GM21529 (cell line): ENCODE measurements around the gene TRAPPC14.

Experiments
- ATAC-seq: cut with Tn5 transposase; IDR thresholded peaks from one replicate; pipeline ENCODE4 v1.9.1; 2021; ENCODE audit not compliant: unreplicated experiment

TRAPPC14 gene

GRCh38 chr7:100126931-100127865, 31.3 kb downstream of the TRAPPC14 start, which contains the start of gene MBLAC1:
TSS of gene MBLAC1 (plus strand) at chr7:100126967. CDS start at chr7:100127396, 429 bp downstream.
- ATAC-seq: peak; percentile 75

GRCh38 chr7:100126239-100126930, 32.1 kb downstream of the TRAPPC14 start:
- peak; percentile 34 for ATAC-seq

DNA sequence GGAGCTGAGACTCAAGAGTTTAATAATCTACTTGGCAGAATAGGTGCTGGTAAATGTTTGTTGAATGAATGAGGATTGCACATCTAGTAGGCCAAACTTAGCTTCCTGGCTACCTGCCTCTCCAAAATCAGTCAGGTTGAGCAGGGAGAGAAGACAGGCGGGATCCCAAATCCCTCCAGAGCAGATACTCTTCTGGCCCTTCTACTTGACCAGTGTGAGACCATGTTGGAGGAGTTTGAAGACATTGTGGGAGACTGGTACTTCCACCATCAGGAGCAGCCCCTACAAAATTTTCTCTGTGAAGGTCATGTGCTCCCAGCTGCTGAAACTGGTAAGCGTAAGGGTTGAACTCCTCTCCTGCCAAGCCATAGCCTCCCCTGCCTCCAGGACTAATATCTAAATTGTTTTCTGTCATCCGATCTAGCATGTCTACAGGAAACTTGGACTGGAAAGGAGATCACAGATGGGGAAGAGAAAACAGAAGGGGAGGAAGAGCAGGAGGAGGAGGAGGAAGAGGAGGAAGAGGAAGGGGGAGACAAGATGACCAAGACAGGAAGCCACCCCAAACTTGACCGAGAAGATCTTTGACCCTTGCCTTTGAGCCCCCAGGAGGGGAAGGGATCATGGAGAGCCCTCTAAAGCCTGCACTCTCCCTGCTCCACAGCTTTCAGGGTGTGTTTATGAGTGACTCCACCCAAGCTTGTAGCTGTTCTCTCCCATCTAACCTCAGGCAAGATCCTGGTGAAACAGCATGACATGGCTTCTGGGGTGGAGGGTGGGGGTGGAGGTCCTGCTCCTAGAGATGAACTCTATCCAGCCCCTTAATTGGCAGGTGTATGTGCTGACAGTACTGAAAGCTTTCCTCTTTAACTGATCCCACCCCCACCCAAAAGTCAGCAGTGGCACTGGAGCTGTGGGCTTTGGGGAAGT, 34.0 kb downstream of the TRAPPC14 start:
- ATAC-seq: no peak

DNA sequence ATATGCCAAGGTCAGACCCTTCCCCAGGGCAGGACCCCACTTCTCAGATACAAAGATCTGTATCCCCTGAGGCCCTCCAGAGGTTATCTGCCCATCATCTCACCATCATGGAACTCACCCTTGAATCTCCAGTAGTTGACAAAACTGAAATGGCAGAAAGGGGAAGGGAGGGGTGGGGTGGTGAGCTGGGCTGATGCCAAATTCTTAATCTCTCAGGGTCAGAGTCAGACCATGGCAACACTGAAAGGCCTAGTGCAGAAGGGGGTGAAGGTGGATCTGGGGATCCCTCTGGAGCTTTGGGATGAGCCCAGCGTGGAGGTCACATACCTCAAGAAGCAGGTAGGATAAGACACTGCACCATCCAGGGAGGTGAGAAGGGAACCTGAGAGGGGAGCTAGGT, 36.0 kb downstream of the TRAPPC14 start:
- ATAC-seq: no peak

GRCh38 chr7:100122067-100122466, 36.5 kb downstream of the TRAPPC14 start:
- ATAC-seq: no peak

- no peak for ATAC-seq
Observed at GRCh38 chr7:100120733-100121036, 37.8 kb downstream of the TRAPPC14 start.

- ATAC-seq: peak; percentile 44
Observed at GRCh38 chr7:100119970-100120732, 38.4 kb downstream of the TRAPPC14 start.

DNA sequence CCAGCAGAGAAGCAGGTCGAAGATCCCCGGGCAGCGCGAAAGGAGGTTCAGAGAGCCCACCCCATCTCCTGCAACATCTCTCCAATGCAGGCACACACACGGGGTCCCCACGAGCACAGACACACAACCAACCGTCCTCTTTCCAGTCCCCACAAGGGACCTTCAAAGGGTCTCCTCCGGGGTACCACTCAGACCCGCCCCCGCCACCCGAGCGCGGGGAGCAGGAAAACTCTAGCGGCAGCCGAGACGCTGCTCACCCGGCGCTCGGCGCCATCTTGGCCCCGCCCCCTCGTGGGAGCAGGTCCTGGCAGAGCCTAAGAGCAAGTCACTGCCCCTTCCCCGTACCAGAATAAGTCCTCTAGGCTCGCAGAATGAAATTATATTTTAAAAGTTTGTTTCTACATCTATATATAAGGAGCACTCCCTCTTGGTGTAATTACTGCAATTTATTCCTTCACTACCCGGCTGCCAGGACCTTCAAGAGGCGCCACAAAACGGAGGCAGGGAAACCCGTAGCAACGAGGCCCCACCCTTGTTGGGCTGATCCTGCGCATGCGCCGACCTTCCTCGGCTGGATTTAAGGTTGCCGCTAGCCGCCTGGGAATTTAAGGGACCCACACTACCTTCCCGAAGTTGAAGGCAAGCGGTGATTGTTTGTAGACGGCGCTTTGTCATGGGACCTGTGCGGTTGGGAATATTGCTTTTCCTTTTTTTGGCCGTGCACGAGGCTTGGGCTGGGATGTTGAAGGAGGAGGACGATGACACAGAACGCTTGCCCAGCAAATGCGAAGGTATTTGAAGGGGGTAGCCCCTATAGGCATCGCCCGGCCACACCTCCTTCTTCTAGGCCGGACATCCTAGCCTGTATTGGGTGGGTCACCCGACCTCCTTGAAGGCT, 39.2 kb downstream of the TRAPPC14 start, which contains the start of the genes CNPY4 and TAF6:
Gene CNPY4 (plus strand): TSS at position 563 of the 898 bp plus-strand sequence. CDS start 111 bp downstream, at position 674.
Gene TAF6 (minus strand): TSS at position 287 of the 898 bp plus-strand sequence. CDS start 5,149 bp downstream, outside the sequence.
- peak; percentile 74 for ATAC-seq

GRCh38 chr7:100118388-100119071, 40.0 kb downstream of the TRAPPC14 start:
- no peak for ATAC-seq

GRCh38 chr7:100115026-100115425, 43.5 kb downstream of the TRAPPC14 start:
- ATAC-seq: no peak

DNA sequence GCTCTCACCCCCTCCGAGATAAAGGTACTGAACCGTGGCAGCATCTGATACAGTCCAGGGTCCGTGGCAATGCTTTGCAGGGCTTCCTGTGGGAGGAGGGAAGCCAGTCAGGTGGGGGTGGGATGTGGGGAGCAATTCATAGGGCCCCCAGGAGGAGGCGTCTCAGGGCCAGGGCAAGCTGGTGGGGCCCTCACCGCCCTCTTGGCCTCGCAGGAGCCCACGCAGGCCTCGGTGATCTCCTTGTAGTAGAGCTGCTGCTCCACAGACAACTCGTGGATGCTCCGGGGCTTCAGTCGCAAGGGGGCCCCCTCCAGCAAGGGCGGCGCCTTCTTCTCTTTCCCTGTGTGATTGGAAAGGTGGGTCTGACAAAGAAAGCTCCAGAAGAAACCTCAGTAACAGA, 46.6 kb downstream of the TRAPPC14 start:
- ATAC-seq: no peak

- ATAC-seq: no peak
Observed at GRCh38 chr7:100111156-100111555, 47.4 kb downstream of the TRAPPC14 start.

- no peak for ATAC-seq
Observed at GRCh38 chr7:100109521-100110163, 48.9 kb downstream of the TRAPPC14 start.

DNA sequence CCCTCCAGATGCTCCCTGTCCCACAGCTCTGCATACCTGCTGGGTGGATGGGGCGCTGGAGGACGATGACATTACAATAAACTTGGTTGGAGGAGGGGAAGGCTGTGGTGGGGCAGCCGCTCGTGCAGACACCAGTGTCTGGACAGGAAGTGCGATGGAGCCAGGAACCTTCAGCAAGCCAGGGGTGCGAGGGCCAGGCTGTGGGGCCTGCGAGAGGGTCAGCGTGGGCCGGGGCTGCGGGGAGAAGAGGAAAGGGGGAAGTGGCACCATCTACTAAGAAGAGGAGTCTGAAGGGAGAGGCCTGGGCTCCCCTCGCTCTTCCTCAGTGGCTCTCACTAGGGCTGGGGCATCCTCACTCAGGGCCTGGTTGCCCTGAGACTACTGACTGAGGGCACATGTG, 50.6 kb downstream of the TRAPPC14 start:
- no peak for ATAC-seq

GRCh38 chr7:100107125-100107737, 51.3 kb downstream of the TRAPPC14 start:
- ATAC-seq: no peak

DNA sequence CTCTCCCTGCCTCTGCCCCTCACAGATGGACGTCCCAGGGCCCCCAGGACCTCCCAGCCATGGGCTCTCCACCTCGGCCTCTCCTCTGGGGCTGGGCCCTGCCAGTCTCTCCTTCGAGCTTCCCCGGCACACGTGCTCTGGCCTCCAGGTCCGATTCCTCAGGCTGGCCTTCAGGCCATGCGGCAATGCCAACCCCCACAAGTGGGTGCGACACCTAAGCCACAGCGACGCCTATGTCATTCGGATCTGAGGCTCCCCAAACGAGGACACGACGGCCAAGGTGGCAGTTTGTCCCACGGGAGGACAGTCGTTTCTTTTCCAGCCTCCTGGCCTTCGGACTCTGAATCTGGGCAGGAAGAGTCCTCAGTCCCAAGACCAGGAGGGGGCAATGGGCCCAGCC, 51.9 kb downstream of the TRAPPC14 start:
- no peak for ATAC-seq

DNA sequence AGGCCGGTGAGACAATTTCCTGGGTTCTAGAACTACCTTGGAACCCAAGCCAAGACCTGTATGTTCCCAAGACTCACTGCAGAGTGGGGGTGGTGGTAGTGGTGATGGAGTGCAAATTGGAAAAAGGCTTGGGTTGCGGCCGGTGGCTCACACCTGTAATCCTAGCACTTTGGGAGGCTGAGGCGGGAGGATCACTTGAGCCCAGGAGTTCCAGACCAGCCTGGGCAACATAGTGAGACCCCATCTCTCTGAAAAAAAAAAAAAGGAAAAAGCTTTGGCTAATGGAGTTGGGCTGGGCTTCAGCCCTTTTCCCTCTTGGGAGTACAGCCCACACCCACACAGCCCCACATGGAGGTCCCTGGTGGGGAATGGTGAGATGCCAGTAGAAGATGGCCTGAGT, 53.0 kb downstream of the TRAPPC14 start:
- ATAC-seq: no peak
